Cardiac muscle cell (in vitro differentiated cells and primary cell): ENCODE results near the gene STARD4. TPM values are rescaled to one million over a fixed set of nuclear protein-coding genes. Genes with fewer than 3 reads are reported as not detected.

Source experiments
- DNase-seq, 2 donors: peaks; one replicate each; pipeline versions ENCODE4 v3.0.0 to v3.0.0-alpha.2; 2010 to 2017; ENCODE audit warnings: low read depth in 1 of 2, low spot score in 1 of 2
- H3K27ac ChIP-seq: fragments of 200-600 bp; sonication (generic); 2 replicates; pipeline ENCODE4 v1.5.1; 2016
- H3K27me3 ChIP-seq: fragments of 200-600 bp; sonication (generic); 2 replicates; pipeline ENCODE4 v1.6.0; 2016; ENCODE audit warnings: control low read depth
- H3K36me3 ChIP-seq: fragments of 200-600 bp; sonication (generic); 2 replicates; pipeline ENCODE4 v1.5.1; 2016; ENCODE audit warnings: control low read depth
- H3K4me1 ChIP-seq: fragments of 200-600 bp; sonication (generic); 2 replicates; pipeline ENCODE4 v1.8.1; 2017; ENCODE audit warnings: low read depth, mild to moderate bottlenecking, mixed run types
- H3K4me3 ChIP-seq: fragments of 200-600 bp; sonication (generic); 2 replicates; pipeline ENCODE4 v1.5.1; 2016; ENCODE audit warnings: mild to moderate bottlenecking
- H3K9me3 ChIP-seq: fragments of 200-600 bp; sonication (generic); 2 replicates; pipeline ENCODE4 v1.5.1; 2017; ENCODE audit warnings: low read depth, mild to moderate bottlenecking, control low read depth
- polyA plus RNA-seq: library from polyadenylated mRNA; unstranded; fragments of >200 nt; fragmentation: Nextera tagmentation; extraction: Ambion mirVana; gene quantifications from 2 replicates; pipeline ENCODE4 v1.2.1, GENCODE V29; 2016
- total RNA-seq: library from RNA; depleted of rRNA; stranded (reverse); fragments of >200 nt; gene quantifications from 2 replicates; pipeline ENCODE4 v1.2.3, GENCODE V29; 2016
- TF ChIP-seq, protein P1 (sequence below): IDR thresholded peaks from 2 replicates; pipeline ENCODE4 v1.5.1; 2012; ENCODE audit warnings: low read depth, mild to moderate bottlenecking, low read length

Gene STARD4
- total and polyA plus RNA-seq, 2 experiments from 2014 or later: 72.1 to 97.8 TPM

- Histone ChIP-seq H3K36me3 (no peaks in the 10 kb centered on the region), H3K4me3 (peak overlapping the region; percentile 58), H3K27me3 (no peaks in the 10 kb centered on the region), H3K9me3 (no peaks in the 10 kb centered on the region), H3K27ac (peak overlapping the region; percentile 98), H3K4me1 (peaks cover 39% of the 10 kb centered on the region)
- no peak for DNase-seq
- TF ChIP-seq, protein P1, sequence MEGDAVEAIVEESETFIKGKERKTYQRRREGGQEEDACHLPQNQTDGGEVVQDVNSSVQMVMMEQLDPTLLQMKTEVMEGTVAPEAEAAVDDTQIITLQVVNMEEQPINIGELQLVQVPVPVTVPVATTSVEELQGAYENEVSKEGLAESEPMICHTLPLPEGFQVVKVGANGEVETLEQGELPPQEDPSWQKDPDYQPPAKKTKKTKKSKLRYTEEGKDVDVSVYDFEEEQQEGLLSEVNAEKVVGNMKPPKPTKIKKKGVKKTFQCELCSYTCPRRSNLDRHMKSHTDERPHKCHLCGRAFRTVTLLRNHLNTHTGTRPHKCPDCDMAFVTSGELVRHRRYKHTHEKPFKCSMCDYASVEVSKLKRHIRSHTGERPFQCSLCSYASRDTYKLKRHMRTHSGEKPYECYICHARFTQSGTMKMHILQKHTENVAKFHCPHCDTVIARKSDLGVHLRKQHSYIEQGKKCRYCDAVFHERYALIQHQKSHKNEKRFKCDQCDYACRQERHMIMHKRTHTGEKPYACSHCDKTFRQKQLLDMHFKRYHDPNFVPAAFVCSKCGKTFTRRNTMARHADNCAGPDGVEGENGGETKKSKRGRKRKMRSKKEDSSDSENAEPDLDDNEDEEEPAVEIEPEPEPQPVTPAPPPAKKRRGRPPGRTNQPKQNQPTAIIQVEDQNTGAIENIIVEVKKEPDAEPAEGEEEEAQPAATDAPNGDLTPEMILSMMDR: no peak
These were observed 1.0 kb downstream of the STARD4 start for GRCh38 chr5:111511174-111511830.

DNA sequence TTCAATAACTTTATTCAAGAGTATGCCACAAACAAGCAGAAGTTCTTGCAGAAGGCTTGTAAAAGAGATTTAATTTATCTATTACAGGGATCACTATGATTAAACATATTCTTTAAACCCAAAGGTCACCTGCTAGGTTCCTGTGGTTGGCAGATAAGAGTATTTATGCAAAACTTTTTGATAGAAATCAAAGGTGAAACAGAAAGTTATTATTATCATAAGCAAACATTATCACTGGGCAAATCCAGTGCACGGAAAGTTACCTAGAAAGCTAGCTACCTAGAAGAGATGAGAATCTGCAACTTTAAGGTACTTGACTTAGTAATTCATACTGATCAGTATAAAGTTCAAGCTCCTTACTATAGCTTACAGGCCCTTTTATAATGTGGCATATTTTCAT, 3.2 kb downstream of the STARD4 start:
- Histone ChIP-seq H3K27me3 (no peaks in the 10 kb centered on the region), H3K36me3 (peaks cover 11% of the 10 kb centered on the region), H3K4me1 (peaks cover 39% of the 10 kb centered on the region), H3K9me3 (no peaks in the 10 kb centered on the region), H3K4me3 (peak overlapping the region; percentile 58), H3K27ac (no peak overlapping the region)
- no peak for DNase-seq
- TF ChIP-seq, protein P1: no peak

GRCh38 chr5:111507276-111507675, 5.1 kb downstream of the STARD4 start:
- no peak overlapping the region for H3K4me3 ChIP-seq
- DNase-seq: no peak
- peaks cover 31% of the 10 kb centered on the region for H3K4me1 ChIP-seq
- H3K27me3 ChIP-seq: no peaks in the 10 kb centered on the region
- H3K36me3 ChIP-seq: peaks cover 11% of the 10 kb centered on the region
- TF ChIP-seq, protein P1: no peak
- H3K9me3 ChIP-seq: no peaks in the 10 kb centered on the region
- H3K27ac ChIP-seq: no peak overlapping the region

GRCh38 chr5:111505096-111505495, 7.2 kb downstream of the STARD4 start:
- H3K27me3 ChIP-seq: no peaks in the 10 kb centered on the region
- DNase-seq: no peak
- peaks cover 26% of the 10 kb centered on the region for H3K36me3 ChIP-seq
- peaks cover 20% of the 10 kb centered on the region for H3K4me1 ChIP-seq
- no peak overlapping the region for H3K4me3 ChIP-seq
- no peaks in the 10 kb centered on the region for H3K9me3 ChIP-seq
- no peak overlapping the region for H3K27ac ChIP-seq
- TF ChIP-seq, protein P1: no peak

GRCh38 chr5:111502956-111503355, 9.4 kb downstream of the STARD4 start:
- TF ChIP-seq, protein P1: no peak
- no peak overlapping the region for H3K27ac ChIP-seq
- H3K27me3 ChIP-seq: no peaks in the 10 kb centered on the region
- no peaks in the 10 kb centered on the region for H3K4me1 ChIP-seq
- no peaks in the 10 kb centered on the region for H3K9me3 ChIP-seq
- peak in 1 of 2 donors; percentile 24 for DNase-seq
- H3K4me3 ChIP-seq: no peak overlapping the region
- H3K36me3 ChIP-seq: peaks cover 43% of the 10 kb centered on the region

DNA sequence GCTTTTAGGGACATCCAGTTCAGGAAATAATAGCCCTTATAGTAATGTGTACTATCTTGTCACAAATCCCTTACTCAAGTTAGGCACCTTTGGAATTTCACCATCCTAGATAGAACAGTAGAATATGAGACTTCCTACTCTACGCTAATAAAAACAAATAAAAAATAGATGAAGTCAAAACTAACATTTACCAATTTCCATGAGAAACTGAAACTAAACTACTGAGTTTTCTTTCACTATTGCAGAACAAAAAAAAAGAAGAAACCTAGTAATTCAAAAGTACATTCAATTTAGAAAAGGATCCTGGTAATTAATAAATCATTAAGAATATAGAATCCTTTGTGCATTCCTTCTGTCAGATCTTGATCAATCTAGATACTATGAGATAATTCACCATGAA, 14.0 kb downstream of the STARD4 start:
- Histone ChIP-seq H3K9me3 (no peaks in the 10 kb centered on the region), H3K27me3 (no peaks in the 10 kb centered on the region), H3K4me3 (no peak overlapping the region), H3K27ac (no peak overlapping the region), H3K4me1 (no peaks in the 10 kb centered on the region), H3K36me3 (peaks cover 49% of the 10 kb centered on the region)
- DNase-seq: no peak
- TF ChIP-seq, protein P1: no peak
